ENCODE data around the gene TTF2.
"Not testable (repeated sequence)": the region's sequence is repeated elsewhere in the genome, so short reads cannot be mapped to it uniquely, and the experiment has no call there.

The TTF2 gene

GRCh38 chr1:117092594-117092993, 32.5 kb downstream of the TTF2 start:
- no peak overlapping the region for H3K4me3 ChIP-seq (ENCODE audit: low read depth, low read length)

- no peak overlapping the region for H3K4me3 ChIP-seq (ENCODE audit: low read depth, low read length)
Observed at GRCh38 chr1:117093091-117093534, 33.0 kb downstream of the TTF2 start.

GRCh38 chr1:117093870-117094621, 33.9 kb downstream of the TTF2 start:
- H3K4me3 ChIP-seq (ENCODE audit: low read depth, low read length), result no peak overlapping the region

GRCh38 chr1:117094841-117095604, 34.9 kb downstream of the TTF2 start:
- no peak overlapping the region for H3K4me3 ChIP-seq (ENCODE audit: low read depth, low read length)

GRCh38 chr1:117096951-117097408, 36.9 kb downstream of the TTF2 start:
- no peak overlapping the region for H3K4me3 ChIP-seq (ENCODE audit: low read depth, low read length)

- no peak overlapping the region for H3K4me3 ChIP-seq (ENCODE audit: low read depth, low read length)
Observed at GRCh38 chr1:117097443-117097842, 37.3 kb downstream of the TTF2 start.

- no peak overlapping the region for H3K4me3 ChIP-seq (ENCODE audit: low read depth, low read length)
Observed at GRCh38 chr1:117098287-117098890, 38.3 kb downstream of the TTF2 start.

GRCh38 chr1:117101334-117101733, 41.2 kb downstream of the TTF2 start:
- no peak overlapping the region for H3K4me3 ChIP-seq (ENCODE audit: low read depth, low read length)

GRCh38 chr1:117101858-117102257, 41.7 kb downstream of the TTF2 start:
- H3K4me3 ChIP-seq (ENCODE audit: low read depth, low read length), result not testable (repeated sequence)

- H3K4me3 ChIP-seq (ENCODE audit: low read depth, low read length), result no peak overlapping the region
Observed at GRCh38 chr1:117104986-117105385, 44.9 kb downstream of the TTF2 start.

- H3K4me3 ChIP-seq (ENCODE audit: low read depth, low read length), result no peak overlapping the region
Observed at GRCh38 chr1:117105722-117106121, 45.6 kb downstream of the TTF2 start.

GRCh38 chr1:117106478-117106877, 46.4 kb downstream of the TTF2 start:
- H3K4me3 ChIP-seq (ENCODE audit: low read depth, low read length), result no peak overlapping the region

GRCh38 chr1:117107364-117107763, 47.2 kb downstream of the TTF2 start:
- H3K4me3 ChIP-seq (ENCODE audit: low read depth, low read length), result no peak overlapping the region

- no peak overlapping the region for H3K4me3 ChIP-seq (ENCODE audit: low read depth, low read length)
Observed at GRCh38 chr1:117110774-117111173, 50.6 kb downstream of the TTF2 start.

- H3K4me3 ChIP-seq (ENCODE audit: low read depth, low read length), result no peak overlapping the region
Observed at GRCh38 chr1:117112047-117112717, 52.1 kb downstream of the TTF2 start.

- H3K4me3 ChIP-seq (ENCODE audit: low read depth, low read length), result no peak overlapping the region
Observed at GRCh38 chr1:117113199-117113598, 53.1 kb downstream of the TTF2 start.

GRCh38 chr1:117114877-117115276, 54.8 kb downstream of the TTF2 start:
- no peak overlapping the region for H3K4me3 ChIP-seq (ENCODE audit: low read depth, low read length)

GRCh38 chr1:117116090-117116783, 56.1 kb downstream of the TTF2 start:
- no peak overlapping the region for H3K4me3 ChIP-seq (ENCODE audit: low read depth, low read length)

GRCh38 chr1:117116784-117117130, 56.6 kb downstream of the TTF2 start:
- no peak overlapping the region for H3K4me3 ChIP-seq (ENCODE audit: low read depth, low read length)

- no peak overlapping the region for H3K4me3 ChIP-seq (ENCODE audit: low read depth, low read length)
Observed at GRCh38 chr1:117117697-117118096, 57.6 kb downstream of the TTF2 start.

- no peak overlapping the region for H3K4me3 ChIP-seq (ENCODE audit: low read depth, low read length)
Observed at GRCh38 chr1:117118137-117118536, 58.0 kb downstream of the TTF2 start.
